GM12892 (cell line): ENCODE data around the gene PBOV1.

Experiments
- POLR2AphosphoS5 ChIP-seq: IDR thresholded peaks from 2 replicates; pipeline ENCODE4 v1.6.1; 2011; ENCODE audit warnings: low read depth, low read length, control low read depth
- TAF1 ChIP-seq: IDR thresholded peaks from 2 replicates; pipeline ENCODE4 v1.6.1; 2011; ENCODE audit warnings: low read depth, mild to moderate bottlenecking, control low read depth, low read length, borderline replicate concordance

GRCh38 chr6:138241934-138242333, 23.6 kb upstream of the PBOV1 start:
- TF ChIP-seq POLR2AphosphoS5 (no peak), TAF1 (no peak)
